ENCODE measurements around the gene CYP3A5.
"Not testable (repeated sequence)": the region's sequence is repeated elsewhere in the genome, so short reads cannot be mapped to it uniquely, and the experiment has no call there.

The CYP3A5 gene

GRCh38 chr7:99685129-99685758, 5.4 kb upstream of the CYP3A5 start:
- no peak for DNase-seq

GRCh38 chr7:99679032-99679399, 780 bp downstream of the CYP3A5 start:
- DNase-seq, result peak; percentile 95

GRCh38 chr7:99677648-99678045, 2.1 kb downstream of the CYP3A5 start:
- DNase-seq, result no peak

GRCh38 chr7:99677013-99677647, 2.7 kb downstream of the CYP3A5 start:
- DNase-seq, result no peak

GRCh38 chr7:99674995-99675742, 4.6 kb downstream of the CYP3A5 start:
- no peak for DNase-seq

GRCh38 chr7:99672573-99672972, 7.2 kb downstream of the CYP3A5 start:
- no peak for DNase-seq

- no peak for DNase-seq
Measured at GRCh38 chr7:99669782-99670181, 10.0 kb downstream of the CYP3A5 start.

GRCh38 chr7:99668541-99668940, 11.3 kb downstream of the CYP3A5 start:
- DNase-seq, result no peak

- no peak for DNase-seq
Measured at GRCh38 chr7:99667179-99667578, 12.6 kb downstream of the CYP3A5 start.

- DNase-seq, result no peak
Measured at GRCh38 chr7:99666013-99666395, 13.8 kb downstream of the CYP3A5 start.

- DNase-seq, result no peak
Measured at GRCh38 chr7:99665312-99666012, 14.3 kb downstream of the CYP3A5 start.

GRCh38 chr7:99657879-99658278, 21.9 kb downstream of the CYP3A5 start:
- DNase-seq, result not testable (repeated sequence)

GRCh38 chr7:99654626-99655025, 25.2 kb downstream of the CYP3A5 start:
- DNase-seq, result not testable (repeated sequence)

GRCh38 chr7:99653754-99654153, 26.0 kb downstream of the CYP3A5 start:
- DNase-seq, result no peak

GRCh38 chr7:99653269-99653668, 26.5 kb downstream of the CYP3A5 start:
- DNase-seq, result not testable (repeated sequence)

- no peak for DNase-seq
Measured at GRCh38 chr7:99652671-99653070, 27.1 kb downstream of the CYP3A5 start.

GRCh38 chr7:99651290-99651689, 28.5 kb downstream of the CYP3A5 start:
- no peak for DNase-seq

- DNase-seq, result no peak
Measured at GRCh38 chr7:99648843-99649242, 31.0 kb downstream of the CYP3A5 start.

GRCh38 chr7:99645590-99645989, 34.2 kb downstream of the CYP3A5 start:
- DNase-seq, result no peak

GRCh38 chr7:99644431-99644830, 35.4 kb downstream of the CYP3A5 start:
- no peak for DNase-seq

- DNase-seq, result no peak
Measured at GRCh38 chr7:99643464-99643863, 36.3 kb downstream of the CYP3A5 start.

GRCh38 chr7:99642027-99642426, 37.8 kb downstream of the CYP3A5 start:
- peak; percentile 10 for DNase-seq

GRCh38 chr7:99639267-99639666, 40.5 kb downstream of the CYP3A5 start:
- no peak for DNase-seq

GRCh38 chr7:99638731-99639130, 41.1 kb downstream of the CYP3A5 start:
- DNase-seq, result no peak

Data from kidney glomerular epithelial cell (primary cell).